ENCODE results near the gene SDK2.

Gene SDK2

GRCh38 chr17:73613271-73614233 lies 30.7 kb downstream of the SDK2 start:
- DNase-seq (ENCODE audit: low read depth), result no peak
- H3K4me3 ChIP-seq (ENCODE audit: low read length), result peak overlapping the region; percentile 21
- TF ChIP-seq CTCF (IDR thresholded peaks at IDR 0.05; ENCODE audit: insufficient read depth, low read depth, low read length, missing control alignments), result no peak

DNA sequence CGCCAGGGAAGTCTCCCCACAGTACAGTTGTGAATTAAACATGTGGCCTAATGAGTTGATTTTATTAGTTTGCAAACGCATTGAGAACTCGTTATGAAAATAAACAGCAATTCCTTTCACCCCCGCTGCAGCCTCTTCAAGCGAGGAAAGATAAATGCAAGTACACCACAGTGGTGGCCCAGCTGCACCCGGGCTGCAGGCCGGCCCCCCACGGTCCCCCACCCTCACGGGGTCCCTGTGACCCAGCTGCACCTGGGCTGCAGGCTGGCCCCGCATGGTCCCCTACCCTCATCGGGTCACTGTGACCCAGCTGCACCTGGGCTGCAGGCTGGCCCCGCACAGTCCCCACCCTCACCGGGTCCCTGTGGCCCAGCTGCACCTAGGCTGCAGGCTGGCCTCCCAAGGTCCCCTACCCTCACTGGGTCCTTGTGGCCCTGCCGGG lies 32.2 kb downstream of the SDK2 start:
- TF ChIP-seq CTCF (IDR thresholded peaks at IDR 0.05; ENCODE audit: insufficient read depth, low read depth, low read length, missing control alignments), result no peak
- no peak overlapping the region for H3K4me3 ChIP-seq (ENCODE audit: low read length)
- DNase-seq (ENCODE audit: low read depth), result no peak

DNA sequence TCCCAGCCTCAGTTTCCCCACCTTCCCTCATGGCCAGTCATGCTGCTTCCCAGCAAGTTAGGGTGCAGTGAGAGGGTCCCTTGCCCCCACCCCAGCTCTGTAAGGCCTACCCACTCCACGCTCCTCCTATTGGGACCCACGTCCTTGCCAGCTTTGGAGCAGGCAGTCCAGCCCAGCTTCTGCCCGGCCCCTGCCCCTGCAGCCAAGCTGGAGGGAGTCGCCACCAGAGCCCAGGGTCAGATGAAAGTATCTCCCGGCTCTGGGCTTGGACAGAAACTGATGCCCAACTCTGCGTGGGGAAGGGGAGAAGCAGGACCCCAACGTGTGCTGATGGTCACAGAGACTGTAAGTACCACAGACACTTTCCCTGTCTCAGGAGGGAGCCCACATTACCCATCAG lies 32.6 kb downstream of the SDK2 start:
- no peak for DNase-seq (ENCODE audit: low read depth)
- no peak overlapping the region for H3K4me3 ChIP-seq (ENCODE audit: low read length)
- TF ChIP-seq CTCF (IDR thresholded peaks at IDR 0.05; ENCODE audit: insufficient read depth, low read depth, low read length, missing control alignments), result no peak

GRCh38 chr17:73610331-73610911 lies 33.8 kb downstream of the SDK2 start:
- no peak overlapping the region for H3K4me3 ChIP-seq (ENCODE audit: low read length)
- no peak for DNase-seq (ENCODE audit: low read depth)
- no peak for TF ChIP-seq CTCF (IDR thresholded peaks at IDR 0.05; ENCODE audit: insufficient read depth, low read depth, low read length, missing control alignments)

DNA sequence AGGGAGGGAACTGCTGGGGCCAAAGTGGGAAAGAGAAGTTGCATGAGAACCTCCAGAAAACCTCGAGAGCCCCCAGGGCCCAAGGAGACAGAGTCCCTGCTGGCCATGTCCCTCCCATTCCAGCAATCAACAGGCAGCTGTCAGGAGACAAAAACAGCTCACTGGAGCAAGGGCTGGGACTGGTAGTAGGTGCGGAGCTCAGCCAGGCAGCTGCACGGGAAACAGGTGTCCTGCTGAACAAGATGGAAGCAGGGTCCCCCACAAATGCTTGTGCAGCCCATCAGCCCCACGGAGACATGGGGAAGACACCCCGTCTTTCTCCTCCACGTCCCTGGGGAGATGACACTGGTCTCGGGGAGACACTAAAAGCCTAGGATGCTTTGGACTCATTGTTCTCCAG lies 34.5 kb downstream of the SDK2 start:
- H3K4me3 ChIP-seq (ENCODE audit: low read length), result no peak overlapping the region
- no peak for TF ChIP-seq CTCF (IDR thresholded peaks at IDR 0.05; ENCODE audit: insufficient read depth, low read depth, low read length, missing control alignments)
- no peak for DNase-seq (ENCODE audit: low read depth)

- no peak overlapping the region for H3K4me3 ChIP-seq (ENCODE audit: low read length)
- no peak for TF ChIP-seq CTCF (IDR thresholded peaks at IDR 0.05; ENCODE audit: insufficient read depth, low read depth, low read length, missing control alignments)
- DNase-seq (ENCODE audit: low read depth), result no peak
Observed at GRCh38 chr17:73609060-73609459, 35.2 kb downstream of the SDK2 start.

Measured in epithelial cell of esophagus (primary cell).